Gastrocnemius medialis (tissue), 4 donors: ENCODE results near the gene SCLT1. TPM values are rescaled to one million over a fixed set of nuclear protein-coding genes. Genes with fewer than 3 reads are reported as not detected.

Experiments
- ATAC-seq, 2 donors: fragments of 150-250 bp; one replicate each; pipeline ENCODE4 v1.9.1; 2016
- DNase-seq, 2 donors: peaks; one replicate each; pipeline ENCODE4 v3.0.0-alpha.2; 2019
- H3K27ac ChIP-seq, 4 donors: fragments of 200-600 bp; sonication (generic); 1 replicate in 1 of 4; 2 replicates in 3 of 4; pipeline ENCODE4 v1.5.1; 2016 to 2018; ENCODE audit warnings: mild to moderate bottlenecking in 2 of 4, moderate library complexity in 1 of 4
- H3K27me3 ChIP-seq, 3 donors: fragments of 200-600 bp; sonication (generic) in 2 of 3; 1 replicate in 1 of 3; 2 replicates in 2 of 3; pipeline versions ENCODE4 v1.5.1 to v1.6.0; 2016 to 2019; ENCODE audit warnings: mild to moderate bottlenecking in 1 of 3, moderate library complexity in 1 of 3
- H3K36me3 ChIP-seq, 2 donors: fragments of 200-600 bp; sonication (generic) in 1 of 2; one replicate each; pipeline ENCODE4 v1.5.1; 2017 to 2018
- H3K4me1 ChIP-seq, 2 donors: fragments of 200-600 bp; sonication (generic) in 1 of 2; one replicate each; pipeline ENCODE4 v1.5.1; 2016 to 2017; ENCODE audit warnings: mild to moderate bottlenecking in 2 of 2
- H3K4me3 ChIP-seq, 4 donors: fragments of 200-600 bp; sonication (generic) in 3 of 4; 1 replicate in 1 of 4; 2 replicates in 3 of 4; pipeline ENCODE4 v1.5.1; 2016 to 2019; ENCODE audit warnings: mild to moderate bottlenecking in 2 of 4
- H3K9me3 ChIP-seq, 3 donors: fragments of 200-600 bp; sonication (generic) in 2 of 3; 1 replicate in 1 of 3; 2 replicates in 2 of 3; pipeline ENCODE4 v1.5.1; 2016 to 2019
- CTCF ChIP-seq, 5 experiments: fragments of 450-650 bp in 3 of 5; fragments of 200-600 bp in 2 of 5; sonication (generic) in 2 of 5; IDR thresholded peaks in 4 of 5; conservative IDR thresholded peaks in 1 of 5; 1 replicate in 4 of 5; 2 replicates in 1 of 5; pipeline ENCODE4 v1.5.1; 2016 to 2019; ENCODE audit warnings: antibody characterized with exemption in 5 of 5, mild to moderate bottlenecking in 3 of 5, moderate library complexity in 3 of 5
- POLR2A ChIP-seq, 2 donors: fragments of 450-650 bp; IDR thresholded peaks; one replicate each; pipeline ENCODE4 v1.6.1; 2017; ENCODE audit warnings: antibody characterized with exemption in 2 of 2, mild to moderate bottlenecking in 2 of 2, moderate library complexity in 2 of 2
- in situ Hi-C, 4 donors: fragments of 200-750 bp; cut with MboI; loops; one replicate each; pipeline versions ENCODE4 v1.15.0 to v1.8.0; 2017; ENCODE audit warnings: low sequenced_read_pairs in 4 of 4
- intact Hi-C: fragments of 100-400 bp; cut with DNase I; formaldehyde crosslinking; loops from one replicate; pipeline ENCODE4 v1.15.1; 2023; ENCODE audit warnings: low total_unique reads
- total RNA-seq, 4 donors: library from RNA; depleted of rRNA; stranded (reverse); fragments of >200 nt; gene quantifications; one replicate each; pipeline versions ENCODE4 v1.1.0 to v1.2.3, GENCODE V29; 2016

The SCLT1 gene
- total RNA-seq, 4 donors from 2014 or later: 1.0 to 4.1 (median 1.8) TPM

GRCh38 chr4:128840711-128841318, 252.5 kb downstream of the SCLT1 start:
- intact Hi-C loops: no loop called here
- Histone ChIP-seq H3K4me3 (no peak overlapping the region), H3K4me1 (peaks cover 44 to 60% of the 10 kb centered on the region in 2 donors), H3K9me3 (no peaks in the 10 kb centered on the region), H3K27ac (no peak overlapping the region), H3K27me3 (no peaks in the 10 kb centered on the region), H3K36me3 (peaks cover 0 to 16% of the 10 kb centered on the region in 2 donors)
- ATAC-seq (no peak), DNase-seq (no peak)
- TF ChIP-seq CTCF (IDR thresholded peaks at IDR 0.05 in 4 of 5, conservative IDR thresholded peaks at IDR 0.05 in 1 of 5): no peak
- no peak for TF ChIP-seq POLR2A (IDR thresholded peaks at IDR 0.05)
- in situ Hi-C loops: no loop called here

GRCh38 chr4:128837679-128838078, 255.7 kb downstream of the SCLT1 start:
- no peak overlapping the region for H3K4me3 ChIP-seq
- no peaks in the 10 kb centered on the region for H3K27me3 ChIP-seq
- ATAC-seq (no peak), DNase-seq (no peak)
- no peak overlapping the region for H3K27ac ChIP-seq
- intact Hi-C loops: no loop called here
- no peaks in the 10 kb centered on the region for H3K36me3 ChIP-seq
- TF ChIP-seq CTCF (IDR thresholded peaks at IDR 0.05 in 4 of 5, conservative IDR thresholded peaks at IDR 0.05 in 1 of 5): no peak
- no peak for TF ChIP-seq POLR2A (IDR thresholded peaks at IDR 0.05)
- in situ Hi-C loops: no loop called here
- no peaks in the 10 kb centered on the region for H3K9me3 ChIP-seq
- H3K4me1 ChIP-seq: peaks cover 30 to 56% of the 10 kb centered on the region in 2 donors

GRCh38 chr4:128837198-128837597, 256.1 kb downstream of the SCLT1 start:
- no peaks in the 10 kb centered on the region for H3K9me3 ChIP-seq
- TF ChIP-seq CTCF (IDR thresholded peaks at IDR 0.05 in 4 of 5, conservative IDR thresholded peaks at IDR 0.05 in 1 of 5) (no peak), POLR2A (IDR thresholded peaks at IDR 0.05) (no peak)
- H3K4me3 ChIP-seq: no peak overlapping the region
- in situ Hi-C loops (no loop called here), intact Hi-C loops (no loop called here)
- DNase-seq (no peak), ATAC-seq (no peak)
- H3K36me3 ChIP-seq: no peaks in the 10 kb centered on the region
- H3K27ac ChIP-seq: peak overlapping the region in 1 of 4 donors; percentile 27
- no peaks in the 10 kb centered on the region for H3K27me3 ChIP-seq
- peaks cover 30 to 60% of the 10 kb centered on the region in 2 donors for H3K4me1 ChIP-seq

GRCh38 chr4:128835498-128836222, 257.7 kb downstream of the SCLT1 start:
- ATAC-seq: peak; percentile 89 to 92
- Histone ChIP-seq H3K36me3 (no peaks in the 10 kb centered on the region), H3K4me3 (no peak overlapping the region), H3K4me1 (peaks cover 44 to 67% of the 10 kb centered on the region in 2 donors), H3K27ac (peak overlapping the region; percentile 71 to 81 (median 80)), H3K9me3 (no peaks in the 10 kb centered on the region), H3K27me3 (no peaks in the 10 kb centered on the region)
- no peak for TF ChIP-seq POLR2A (IDR thresholded peaks at IDR 0.05)
- TF ChIP-seq CTCF (IDR thresholded peaks at IDR 0.05 in 4 of 5, conservative IDR thresholded peaks at IDR 0.05 in 1 of 5): no peak
- in situ Hi-C loops: no loop called here
- DNase-seq: peak; percentile 75 to 85
- intact Hi-C loops: loop anchor here (2.0 kb wide), 1 partner anchor 23 kb away; no protein-coding TSS in a partner anchor

Other genes with a start within 250 kb of the SCLT1 start
- 1 to 10 TPM in 3 of 4 donors, under 1 TPM in 1; 0.53 to 2.2 (median 1.7) TPM for gene C4orf33, start 2.6 kb upstream of the SCLT1 start, total RNA-seq